GM19351 (cell line): ENCODE results near the gene PRAF2.

Experiments used
- ATAC-seq: cut with Tn5 transposase; IDR thresholded peaks from one replicate; pipeline ENCODE4 v1.9.1; 2021; ENCODE audit warnings: mild to moderate bottlenecking, moderate library complexity; ENCODE audit not compliant: unreplicated experiment

Gene PRAF2, protein sequence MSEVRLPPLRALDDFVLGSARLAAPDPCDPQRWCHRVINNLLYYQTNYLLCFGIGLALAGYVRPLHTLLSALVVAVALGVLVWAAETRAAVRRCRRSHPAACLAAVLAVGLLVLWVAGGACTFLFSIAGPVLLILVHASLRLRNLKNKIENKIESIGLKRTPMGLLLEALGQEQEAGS

DNA sequence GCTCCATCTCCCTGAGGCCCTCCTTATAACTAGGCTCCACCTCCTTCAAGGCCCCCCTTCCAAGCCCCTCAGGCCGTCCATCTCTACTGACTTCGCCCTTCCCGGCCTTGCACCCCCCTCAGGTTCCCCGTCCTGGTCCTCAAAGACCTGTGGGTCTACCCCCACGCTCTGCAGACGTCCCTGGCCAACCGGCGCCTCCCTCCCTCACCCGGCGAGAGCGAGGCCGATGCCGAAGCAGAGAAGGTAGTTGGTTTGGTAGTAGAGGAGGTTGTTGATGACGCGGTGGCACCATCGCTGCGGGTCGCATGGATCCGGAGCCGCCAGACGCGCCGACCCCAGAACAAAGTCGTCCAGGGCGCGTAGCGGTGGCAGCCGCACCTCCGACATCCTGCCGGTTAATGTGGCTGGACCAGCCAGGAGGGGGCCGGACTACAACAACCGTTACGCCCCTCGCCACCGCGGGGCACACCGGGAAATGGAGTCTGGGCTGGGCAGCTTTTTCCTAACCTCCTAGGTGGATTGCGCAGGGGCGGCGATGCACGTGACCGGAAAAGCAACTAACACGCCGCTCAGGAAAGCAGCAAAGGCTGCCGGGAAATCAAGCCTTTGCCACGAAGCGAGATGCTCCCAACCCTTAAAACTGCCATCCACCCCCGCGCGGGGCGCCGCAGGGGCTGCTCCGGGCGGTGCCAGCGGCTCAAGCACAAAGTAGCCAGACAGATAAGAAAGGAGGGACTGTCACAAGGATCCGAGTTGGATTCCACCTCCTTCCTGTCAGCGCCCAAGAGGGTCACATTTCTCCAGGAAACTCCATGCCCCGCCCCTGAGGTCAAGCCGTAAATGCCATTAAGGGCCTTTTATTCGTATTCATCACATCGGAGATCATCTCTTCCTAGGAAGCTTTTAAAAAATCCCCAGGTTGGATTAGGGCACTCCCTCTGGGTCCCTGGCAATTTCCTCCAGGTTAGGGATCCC, at the start of gene PRAF2:
PRAF2 (minus strand) TSS at position 402 of the 975 bp plus-strand sequence; CDS start at position 387, 15 bp downstream.
- peak; percentile 94 for ATAC-seq

DNA sequence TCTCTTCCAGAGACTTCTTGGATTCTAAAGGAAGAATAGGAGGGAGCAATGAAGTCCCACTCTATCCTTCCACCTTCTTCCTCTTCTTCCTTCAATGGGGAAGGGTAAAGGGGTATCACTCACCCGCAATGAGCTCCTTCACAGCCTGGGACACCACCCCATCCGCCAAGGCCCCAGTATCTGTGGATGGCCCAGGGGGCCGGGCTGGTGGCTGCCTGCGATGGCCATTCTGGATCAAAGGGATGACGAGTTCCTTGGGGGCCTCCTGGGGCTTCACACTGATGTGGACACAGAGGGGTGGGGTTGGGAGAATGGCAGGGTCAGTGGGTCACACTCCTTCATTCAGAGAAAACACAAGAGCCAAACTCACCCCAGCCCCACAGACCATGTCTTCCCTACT, 48.7 kb upstream of the PRAF2 start:
- ATAC-seq = no peak

DNA sequence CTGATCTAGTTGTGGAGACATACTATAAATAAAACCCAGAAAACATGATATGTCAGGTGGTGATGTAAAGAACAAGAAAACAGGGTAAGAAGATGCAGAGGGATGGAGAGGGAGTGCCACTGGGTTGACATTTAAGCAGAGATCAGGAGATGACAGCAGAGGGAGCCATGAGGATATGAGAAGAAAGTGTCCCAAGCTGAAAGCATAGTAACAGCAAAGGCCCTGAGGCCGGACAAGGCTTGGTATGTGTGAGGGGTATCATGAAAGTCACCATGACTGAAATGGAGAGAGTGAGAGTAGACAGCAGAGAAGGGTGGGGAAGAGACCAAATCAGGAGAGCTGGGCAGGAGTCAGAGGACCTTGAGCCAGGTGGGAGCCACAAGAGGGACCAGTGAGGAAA, 46.3 kb upstream of the PRAF2 start:
- no peak for ATAC-seq

DNA sequence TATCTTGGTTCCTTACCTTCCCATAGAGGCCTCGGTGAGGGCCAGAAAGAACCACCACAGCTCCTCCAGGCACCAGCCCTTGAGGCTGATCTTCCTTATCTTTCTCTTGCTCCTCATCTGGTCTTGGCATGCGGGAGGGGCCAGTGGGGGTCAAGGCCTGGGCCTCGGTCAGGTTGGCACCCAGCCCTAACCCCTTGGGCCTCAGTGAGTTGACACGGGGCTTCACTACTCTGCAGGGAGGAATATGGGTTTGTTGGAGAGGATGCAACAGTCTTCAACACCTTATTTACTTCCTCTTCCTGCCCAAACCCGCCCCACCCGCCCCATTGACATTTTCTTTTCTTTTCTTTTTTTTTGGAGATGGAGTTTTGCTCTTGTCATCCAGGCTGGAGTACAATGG, 43.8 kb upstream of the PRAF2 start:
- no peak for ATAC-seq

DNA sequence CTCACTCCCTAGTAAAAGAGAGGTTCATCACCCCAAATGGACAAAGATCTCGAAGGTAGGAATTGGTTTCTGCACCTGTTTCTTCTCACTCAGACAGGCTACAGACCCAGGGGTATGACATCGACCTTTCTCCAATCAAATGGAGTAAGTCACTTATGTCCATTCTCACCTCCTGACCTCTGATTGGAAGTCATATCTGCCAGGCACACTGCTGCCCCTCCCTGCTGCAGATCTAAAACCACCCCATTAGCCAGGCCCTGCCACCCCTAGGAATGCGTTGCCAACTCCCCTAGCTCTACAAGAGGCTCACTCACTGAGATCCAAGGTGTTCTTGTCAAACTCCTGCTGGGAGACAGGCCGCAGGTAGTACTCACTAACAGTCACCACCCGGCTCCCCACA, 42.9 kb upstream of the PRAF2 start:
- no peak for ATAC-seq

DNA sequence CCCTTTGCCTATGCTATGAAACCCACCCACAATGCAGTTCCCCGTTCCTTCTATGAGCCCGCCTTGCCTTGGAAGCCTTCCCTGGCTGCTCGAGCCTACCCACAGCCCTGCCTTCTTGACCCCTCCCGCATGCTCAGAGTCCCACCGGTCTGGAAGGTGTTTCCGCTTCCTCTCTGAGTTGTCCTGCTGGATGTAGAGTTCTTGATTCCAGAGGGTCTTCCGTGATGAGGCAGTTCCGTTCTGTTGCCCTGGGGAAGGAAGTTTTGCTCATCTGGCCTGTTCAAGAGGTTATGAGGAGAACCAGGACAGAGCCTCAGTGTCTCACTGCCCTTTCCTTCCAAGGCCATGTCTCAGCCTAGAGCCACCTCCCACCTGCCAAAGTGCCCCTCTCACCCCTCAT, 42.3 kb upstream of the PRAF2 start:
- ATAC-seq = no peak

DNA sequence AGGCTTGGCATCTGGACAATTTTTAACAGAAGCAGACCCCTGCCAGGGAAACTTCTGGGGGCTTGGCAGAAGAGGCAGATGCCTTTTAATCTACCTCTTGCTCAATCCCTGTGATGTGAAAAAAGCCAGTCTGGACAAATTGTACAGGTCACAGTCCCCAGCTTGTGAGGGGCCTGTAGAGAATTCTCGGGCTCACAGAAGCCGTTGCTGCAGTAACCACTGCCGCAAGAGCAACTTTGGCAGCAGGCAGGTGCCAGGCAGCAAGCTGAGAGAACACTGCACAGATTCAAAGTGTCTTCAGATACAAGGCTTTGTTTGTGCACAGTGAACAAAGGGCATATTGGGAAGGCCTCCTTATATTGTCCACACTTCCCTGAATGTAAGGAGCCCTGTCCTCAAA, 38.0 kb upstream of the PRAF2 start:
- no peak for ATAC-seq

DNA sequence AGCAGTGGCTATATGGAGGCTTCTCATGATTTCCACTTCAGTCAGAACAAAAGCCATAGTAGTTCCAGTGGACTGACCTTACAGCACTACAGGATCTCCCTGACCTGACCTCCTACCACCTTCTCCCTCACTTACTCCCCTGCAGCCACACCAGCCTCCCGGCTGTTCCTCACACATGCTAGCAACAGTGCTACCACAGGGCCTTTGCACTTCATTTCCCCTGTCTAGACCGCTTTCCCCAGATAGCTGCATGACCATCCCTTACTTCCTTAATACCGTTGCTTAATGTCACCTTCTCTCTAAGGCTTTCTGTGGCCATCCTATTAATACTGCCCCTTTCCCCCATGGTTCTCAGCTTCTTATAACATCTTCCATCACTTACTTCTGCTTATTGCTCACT, 36.6 kb upstream of the PRAF2 start:
- no peak for ATAC-seq

DNA sequence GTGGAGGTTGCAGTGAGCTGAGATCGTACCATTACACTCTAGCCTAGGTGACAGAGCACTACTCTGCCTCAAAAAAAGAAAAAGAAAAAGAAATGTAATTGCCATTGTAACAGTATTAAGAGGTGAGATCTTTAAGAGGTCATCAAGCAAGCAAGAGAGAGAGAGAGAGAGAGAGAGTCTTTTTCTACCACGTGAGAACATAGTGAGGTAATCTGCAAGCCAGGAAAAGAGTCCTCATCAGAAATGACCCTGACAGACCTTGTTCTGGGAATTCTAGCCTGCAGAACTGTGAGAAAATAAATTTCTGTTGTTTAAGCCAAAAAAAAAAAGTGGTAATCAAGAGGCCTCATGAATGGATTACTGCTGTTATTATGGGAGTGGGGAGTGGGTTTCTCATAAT, 34.8 kb upstream of the PRAF2 start:
- no peak for ATAC-seq

DNA sequence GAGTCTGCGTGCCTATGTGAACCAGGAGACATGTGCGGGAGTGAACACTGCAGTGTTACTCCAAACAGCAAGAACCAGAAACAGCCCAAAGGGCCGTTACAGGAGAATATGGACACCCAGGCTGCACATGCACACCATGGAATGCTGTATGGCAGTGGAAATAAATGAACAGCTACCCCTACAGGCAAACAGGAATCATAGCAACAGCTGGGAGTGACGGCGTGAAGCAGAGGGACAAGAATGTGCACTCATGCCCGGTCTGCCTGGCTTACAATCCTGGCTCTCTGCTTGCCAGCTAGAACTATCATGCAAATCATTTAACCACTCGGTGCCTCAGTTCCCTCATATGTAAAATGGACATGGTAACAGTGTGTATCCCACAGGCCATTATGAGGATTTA, 33.1 kb upstream of the PRAF2 start:
- ATAC-seq = no peak

DNA sequence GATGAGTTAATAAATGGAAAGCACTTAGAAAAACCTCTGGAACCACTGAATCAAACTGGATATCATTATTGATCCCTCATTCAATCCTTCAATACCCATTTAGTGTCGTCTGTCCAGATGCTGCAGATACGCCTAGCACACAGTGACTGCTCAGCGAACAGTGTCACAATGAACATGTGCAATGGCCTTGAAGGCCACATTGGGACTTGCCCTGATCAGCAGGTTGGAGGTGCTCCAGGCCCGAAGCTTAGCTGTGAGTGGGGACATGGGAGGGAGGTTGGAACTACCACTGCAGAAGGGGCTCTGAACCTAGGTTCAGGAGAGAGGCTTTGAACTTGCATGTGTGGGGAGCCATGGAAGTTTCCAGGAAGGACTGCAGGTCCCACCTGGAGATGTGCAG, 32.5 kb upstream of the PRAF2 start:
- no peak for ATAC-seq

DNA sequence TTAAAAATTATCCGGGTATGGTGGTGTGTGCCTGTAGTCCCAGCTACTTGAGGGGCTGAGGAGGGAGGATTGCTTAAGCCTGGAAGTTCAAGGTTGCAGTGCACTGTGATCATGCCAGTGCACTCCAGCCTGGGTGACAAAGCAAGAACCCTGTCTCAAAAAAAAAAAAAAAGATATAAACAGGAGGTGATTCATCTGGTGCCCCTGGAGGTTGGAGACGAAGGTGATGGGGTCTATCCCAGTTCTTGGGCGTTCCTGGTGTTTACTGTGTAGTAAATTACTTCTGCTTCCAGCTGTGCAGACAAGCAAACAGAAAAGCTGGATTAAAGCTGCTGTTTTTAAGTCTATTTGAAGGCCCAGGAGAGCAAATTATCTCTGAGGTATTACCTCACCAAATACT, 29.8 kb upstream of the PRAF2 start:
- ATAC-seq = no peak

DNA sequence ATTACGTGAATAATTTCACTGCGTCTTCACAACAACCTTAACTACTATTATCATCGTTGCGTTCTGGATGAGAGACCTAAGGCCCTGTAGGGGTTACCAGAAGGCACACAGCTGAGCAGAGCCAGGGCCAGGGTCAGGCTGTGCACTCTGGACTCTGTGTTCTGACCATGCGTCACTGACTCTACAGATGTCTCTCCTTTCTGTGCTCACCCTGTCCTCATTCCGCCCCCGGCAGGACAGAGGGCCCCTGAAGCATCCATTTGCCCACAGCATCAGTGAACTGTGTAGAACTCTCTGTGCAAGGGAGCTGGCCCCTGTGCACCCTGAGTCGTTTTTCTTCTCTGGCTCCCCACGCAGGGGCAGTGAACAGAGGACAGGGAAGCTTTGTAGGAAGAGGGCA, 28.4 kb upstream of the PRAF2 start:
- no peak for ATAC-seq

DNA sequence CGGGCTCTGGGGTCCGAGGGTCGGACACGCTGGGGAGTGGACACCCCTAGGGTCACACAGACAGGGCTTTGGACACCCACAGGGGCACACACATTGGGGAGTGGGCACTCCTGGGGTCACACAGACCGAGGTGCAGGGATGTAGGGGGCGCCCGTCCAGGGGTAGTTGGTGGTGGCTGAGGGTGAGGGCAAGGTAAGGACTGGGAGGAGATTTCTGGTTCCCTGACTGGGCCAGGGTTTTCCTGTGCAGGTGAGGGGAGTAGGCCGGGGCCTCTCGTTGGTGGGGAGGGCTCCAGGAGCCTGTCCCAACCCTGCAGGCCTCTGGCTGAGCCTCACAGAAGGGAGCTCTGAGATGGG, 27.8 kb upstream of the PRAF2 start:
- ATAC-seq = no peak

DNA sequence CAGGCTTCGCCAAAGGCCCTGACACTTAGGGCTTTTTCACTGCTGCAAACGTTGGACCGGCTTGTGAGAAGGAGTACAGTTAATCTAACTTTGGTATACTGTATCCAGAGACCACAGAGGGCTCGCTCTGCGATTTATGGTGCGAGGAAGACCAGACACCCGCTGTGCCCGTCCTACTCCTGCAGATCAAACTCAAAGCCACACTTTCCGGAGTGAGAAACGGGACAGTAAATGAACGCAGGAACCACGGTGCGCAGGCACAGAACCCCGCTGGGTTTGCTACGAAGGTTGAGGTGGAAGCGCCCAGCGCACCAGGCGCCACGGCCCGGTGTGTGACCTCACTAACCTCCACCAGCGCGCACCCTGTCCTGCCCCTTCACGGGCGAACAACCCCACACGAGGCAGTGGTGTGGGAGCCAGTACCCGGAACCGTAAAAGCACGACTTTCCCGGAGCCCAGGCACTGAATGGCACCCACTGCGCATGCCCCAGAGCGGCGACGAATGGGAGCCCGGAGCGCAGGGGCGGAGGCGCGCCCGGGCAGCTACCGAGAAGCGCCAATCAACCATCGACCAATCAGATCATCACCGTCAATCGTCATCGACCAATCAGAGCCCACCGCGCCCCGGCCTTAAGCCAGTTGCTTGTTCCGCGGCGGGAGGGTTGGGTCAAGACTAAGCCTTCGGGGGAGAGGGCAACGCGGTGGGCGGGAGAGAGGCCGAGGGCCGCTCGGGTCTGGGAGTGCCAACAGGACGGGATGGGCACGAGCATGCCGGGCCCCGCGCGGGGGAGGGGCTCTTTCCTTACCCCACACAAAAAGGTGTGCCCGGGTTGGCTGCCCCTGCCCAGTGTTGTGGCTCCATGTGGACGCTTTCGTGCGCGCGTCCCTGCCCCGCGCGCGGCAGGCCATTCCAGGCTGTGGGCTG, 27.2 kb upstream of the PRAF2 start:
- ATAC-seq = peak; percentile 93

DNA sequence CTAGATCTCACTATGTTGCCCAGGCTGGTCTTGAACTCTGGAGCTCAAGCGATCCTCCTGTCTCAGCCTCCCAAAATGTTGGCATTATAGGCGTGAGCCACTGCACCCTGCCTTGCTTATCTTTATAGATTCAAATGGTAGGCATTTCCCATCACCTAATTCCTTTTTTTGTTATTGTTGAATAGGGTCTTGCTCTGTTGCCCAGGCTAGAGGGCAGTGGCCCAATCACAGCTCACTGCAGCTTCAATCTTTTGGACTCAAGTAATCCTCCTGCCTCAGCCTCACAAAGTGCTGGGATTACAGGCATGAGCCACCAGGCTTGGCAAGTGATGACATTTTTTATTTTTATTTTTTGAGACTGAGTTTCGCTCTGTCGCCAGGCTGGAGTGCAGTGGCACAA, 22.6 kb upstream of the PRAF2 start:
- no peak for ATAC-seq

DNA sequence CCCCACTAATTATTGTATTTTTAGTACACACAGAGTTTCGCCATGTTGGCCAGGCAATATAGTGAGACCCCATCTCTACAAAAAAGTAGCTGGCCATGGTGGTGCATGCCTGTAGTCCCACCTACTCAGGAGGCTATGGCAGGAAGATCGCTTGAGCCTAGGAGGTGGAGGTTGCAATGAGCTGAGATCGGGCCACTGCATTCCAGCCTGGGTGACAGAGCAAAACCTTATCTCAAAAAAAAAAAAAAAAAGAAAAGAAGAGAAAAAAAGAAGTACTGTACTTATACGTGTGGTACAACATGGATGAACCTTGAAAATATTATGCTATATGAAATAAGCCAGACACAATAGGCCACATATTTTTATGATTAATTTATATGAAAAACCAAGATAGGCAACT, 15.8 kb upstream of the PRAF2 start:
- no peak for ATAC-seq

DNA sequence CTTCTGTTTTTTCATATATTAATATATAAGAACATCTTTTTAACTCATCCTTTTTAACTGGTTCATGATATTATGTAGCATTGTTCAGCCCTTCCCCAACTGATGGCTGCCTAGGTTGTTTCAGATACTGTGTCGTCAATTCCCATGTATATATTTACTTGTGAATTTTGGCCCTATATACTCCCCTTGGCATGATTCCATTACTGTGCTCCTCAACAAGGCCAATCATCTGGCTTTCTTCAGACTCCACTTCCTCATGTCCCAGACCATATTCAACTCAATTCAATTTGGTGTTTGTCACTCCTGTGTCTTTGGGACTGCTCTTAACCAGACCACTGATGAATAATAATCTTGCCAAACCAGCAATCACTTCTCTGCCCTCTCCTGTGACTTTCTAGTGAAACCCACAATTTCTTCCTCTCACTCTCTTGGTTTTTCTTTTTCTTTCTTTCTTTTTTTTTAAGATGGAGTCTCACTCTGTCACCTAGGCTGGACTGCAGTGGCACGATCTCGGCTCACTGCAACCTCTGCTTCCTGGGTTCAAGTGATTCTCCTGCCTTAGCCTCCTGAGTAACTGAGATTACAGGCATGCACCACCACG, 8.6 kb upstream of the PRAF2 start:
- ATAC-seq = no peak

DNA sequence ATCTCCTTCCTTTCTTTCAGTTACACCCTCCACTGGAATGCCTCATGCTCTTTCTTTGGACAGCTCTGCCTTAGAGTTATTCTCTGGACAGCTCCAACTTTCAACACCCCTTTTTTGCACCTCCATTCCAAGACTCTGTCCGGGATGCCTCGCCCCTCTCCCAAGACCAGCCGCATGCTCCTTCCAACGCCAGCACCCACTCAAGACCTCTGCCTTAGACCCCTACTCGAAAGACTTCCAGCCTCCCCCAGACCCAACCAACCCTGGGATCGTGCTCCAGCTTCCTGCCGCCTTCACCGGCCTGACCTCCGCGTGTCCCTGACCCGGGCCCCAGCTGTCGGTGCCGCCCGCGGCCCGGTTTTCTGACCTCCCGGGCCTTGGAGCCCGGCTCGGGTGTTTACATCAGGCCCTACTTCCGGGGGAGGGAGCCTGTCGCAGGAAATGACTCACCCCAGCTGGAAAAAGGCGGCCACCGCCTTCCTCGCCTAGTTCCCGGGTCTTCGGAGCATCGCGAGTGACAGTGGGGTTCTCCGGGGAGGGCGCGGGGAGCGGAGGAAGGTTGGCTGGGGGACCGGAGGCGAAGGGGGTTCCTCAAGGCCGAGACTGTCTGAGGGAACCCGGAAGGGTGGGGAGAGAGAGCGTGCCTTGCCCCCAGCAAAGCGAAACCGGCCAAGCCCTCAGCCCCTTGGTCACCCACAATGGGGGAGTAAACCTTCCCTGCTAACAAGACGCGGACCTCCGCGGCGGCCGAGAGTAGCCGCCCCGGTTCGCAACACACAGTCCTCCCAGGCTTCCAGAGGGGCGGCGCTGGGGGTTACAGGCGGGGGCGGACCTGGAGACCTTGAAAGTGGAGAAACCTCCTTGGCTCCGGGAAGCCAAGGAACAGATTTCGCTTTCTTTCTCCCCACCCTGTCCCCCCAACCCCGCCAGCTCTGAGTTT, 6.0 kb upstream of the PRAF2 start, which contains the start of gene WDR45:
WDR45 (minus strand) TSS at position 399 of the 940 bp plus-strand sequence. CDS start 1,792 bp downstream, outside the sequence.
- ATAC-seq = peak; percentile 83

DNA sequence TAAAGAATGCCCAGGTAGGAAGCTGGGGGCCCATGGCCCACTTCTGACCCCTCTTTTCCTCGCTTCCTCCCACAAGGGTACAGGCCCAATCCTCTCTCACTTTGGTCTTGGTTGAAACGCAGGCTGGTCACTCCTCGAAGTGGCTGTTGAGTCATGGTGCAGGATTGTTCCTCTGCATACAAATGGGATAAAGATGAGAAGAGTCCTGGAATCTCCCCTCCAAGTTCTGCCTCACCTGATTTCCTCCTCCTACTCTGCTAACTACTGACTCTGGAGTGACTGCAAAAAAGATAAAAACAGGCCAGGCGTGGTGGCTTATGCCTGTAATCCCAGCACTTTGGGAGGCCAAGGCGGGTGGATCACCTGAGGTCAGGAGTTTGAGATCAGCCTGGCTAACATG, 4.1 kb upstream of the PRAF2 start:
- ATAC-seq = no peak
